Heart left ventricle (tissue), 13 donors: ENCODE results near the gene AGRN.

Experiments used
- POLR2A ChIP-seq, 2 donors: fragments of 450-650 bp; IDR thresholded peaks; one replicate each; pipeline ENCODE4 v1.6.1; 2017; ENCODE audit warnings: antibody characterized with exemption in 2 of 2, mild to moderate bottlenecking in 2 of 2, moderate library complexity in 2 of 2
- TF ChIP-seq, protein P1 (sequence below), 12 donors: fragments of 200-600 bp; sonication (generic) in 4 of 12; IDR thresholded peaks; one replicate each; pipeline versions ENCODE4 v1.5.0 to v1.8.0; 2018 to 2022; ENCODE audit warnings: antibody characterized with exemption in 12 of 12, mild to moderate bottlenecking in 5 of 12
- donor health status: ischemic (EF 13 %, LVEDD 7.1; RV severe dilation, severe dysfunction).
- donor health status: DM: no; HTN: yes; CAD: no.
- donor health status: DM: no; HTN: no; CAD: no.
- donor health status: ischemic (EF 25% LVEDD 6.9; RV normal size, moderate dysfunction).
- donor health status: ischemic (EF 25% LVEDD 5.7; RV mildly dilated, moderate dysfunction).
- donor health status: ischemic (EF 35%, LVEDD 5.7; RV mildly dilated, moderate dysfunction).
- donor health status: nonischemic (EF 11% LVEDD 7.7; RV severe dilation, severe dysfunction).
- donor health status: DM: yes; HTN: yes; CAD: no.
- donor health status: PGD.
- donor health status: ischemic (EF 29% LVEDD 5.4; RV normal size, mild dysfunction).
- donor health status: nonischemic (EF 23%, LVEDD 6.1; RV moderate dilation, normal function).

DNA sequence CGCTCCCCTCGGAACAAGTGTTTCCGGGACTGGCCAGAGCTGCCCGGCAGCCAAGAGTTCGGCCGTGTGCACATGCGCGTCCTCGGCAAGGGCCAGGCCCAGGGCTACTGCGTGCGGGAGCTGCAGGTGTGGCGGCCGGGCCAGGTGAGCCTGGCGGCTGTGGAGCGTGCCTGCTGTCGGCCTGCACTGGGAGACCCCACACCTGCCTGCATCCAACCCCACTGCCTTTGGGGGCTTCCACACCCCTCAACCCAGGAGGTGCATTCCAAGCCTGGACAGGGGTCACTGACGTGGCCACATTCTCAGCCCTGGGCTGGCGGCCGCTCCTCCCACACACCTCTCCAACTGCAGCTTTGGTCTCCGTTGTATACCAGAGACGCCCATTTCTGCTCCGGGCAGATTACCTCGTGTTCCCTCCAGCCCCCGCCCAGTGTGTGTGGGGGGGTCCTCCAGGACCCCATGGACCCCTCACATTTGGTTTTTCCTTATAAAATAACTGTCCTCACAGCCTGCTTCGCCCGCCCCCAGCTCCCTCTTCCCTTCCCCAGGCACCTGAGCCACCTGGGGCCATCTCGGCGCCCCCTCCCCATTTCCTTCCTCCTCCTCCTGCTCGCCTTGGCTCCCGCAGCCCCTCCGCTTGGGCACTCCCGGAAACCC, 48.1 kb downstream of the AGRN start:
- TF ChIP-seq, protein P1, sequence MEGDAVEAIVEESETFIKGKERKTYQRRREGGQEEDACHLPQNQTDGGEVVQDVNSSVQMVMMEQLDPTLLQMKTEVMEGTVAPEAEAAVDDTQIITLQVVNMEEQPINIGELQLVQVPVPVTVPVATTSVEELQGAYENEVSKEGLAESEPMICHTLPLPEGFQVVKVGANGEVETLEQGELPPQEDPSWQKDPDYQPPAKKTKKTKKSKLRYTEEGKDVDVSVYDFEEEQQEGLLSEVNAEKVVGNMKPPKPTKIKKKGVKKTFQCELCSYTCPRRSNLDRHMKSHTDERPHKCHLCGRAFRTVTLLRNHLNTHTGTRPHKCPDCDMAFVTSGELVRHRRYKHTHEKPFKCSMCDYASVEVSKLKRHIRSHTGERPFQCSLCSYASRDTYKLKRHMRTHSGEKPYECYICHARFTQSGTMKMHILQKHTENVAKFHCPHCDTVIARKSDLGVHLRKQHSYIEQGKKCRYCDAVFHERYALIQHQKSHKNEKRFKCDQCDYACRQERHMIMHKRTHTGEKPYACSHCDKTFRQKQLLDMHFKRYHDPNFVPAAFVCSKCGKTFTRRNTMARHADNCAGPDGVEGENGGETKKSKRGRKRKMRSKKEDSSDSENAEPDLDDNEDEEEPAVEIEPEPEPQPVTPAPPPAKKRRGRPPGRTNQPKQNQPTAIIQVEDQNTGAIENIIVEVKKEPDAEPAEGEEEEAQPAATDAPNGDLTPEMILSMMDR (IDR thresholded peaks at IDR 0.05), result no peak
- no peak for TF ChIP-seq POLR2A (IDR thresholded peaks at IDR 0.05)
